ENCODE results near the gene CHST9.
"Not testable (repeated sequence)": the region's sequence is repeated elsewhere in the genome, so short reads cannot be mapped to it uniquely, and the experiment has no call there.

CHST9 gene

DNA sequence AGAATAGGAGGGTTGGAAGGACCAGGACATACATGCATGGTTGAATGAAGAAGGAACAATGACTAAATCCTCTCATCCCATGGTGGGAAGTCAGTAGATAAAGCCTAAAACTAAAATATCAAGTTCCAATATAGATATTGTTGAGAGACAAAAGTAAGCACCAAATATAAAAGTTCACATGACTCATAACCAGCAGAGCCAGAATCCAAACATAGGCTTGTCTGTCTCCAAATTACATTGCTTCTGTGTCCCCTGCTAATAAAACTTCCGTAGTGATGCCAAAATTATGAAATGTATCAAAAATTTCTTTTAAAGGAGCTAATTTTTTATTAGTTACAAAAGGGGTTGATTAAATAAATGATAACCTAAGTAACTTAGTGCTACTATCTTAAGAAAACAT, 19.7 kb downstream of the CHST9 start:
- no peak for DNase-seq

DNA sequence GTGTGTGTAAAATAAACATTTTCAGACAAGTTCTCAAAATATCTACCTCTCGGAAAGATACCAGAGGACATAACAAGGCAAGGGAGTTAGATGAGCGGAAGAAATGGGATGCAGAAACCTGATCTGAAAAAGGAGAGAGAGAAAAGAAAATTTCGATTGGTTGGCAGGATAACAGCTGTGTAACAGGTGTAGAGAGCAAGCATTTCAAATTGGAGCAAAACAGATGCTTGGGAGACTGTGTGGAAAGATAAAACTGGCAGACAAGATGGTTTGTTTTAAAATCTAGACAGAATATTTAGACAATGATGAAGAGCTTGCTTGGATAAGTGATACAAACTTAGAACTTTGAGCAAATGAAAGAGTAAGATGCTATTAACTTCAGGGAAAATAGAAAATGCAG, 20.2 kb downstream of the CHST9 start:
- no peak for DNase-seq

DNA sequence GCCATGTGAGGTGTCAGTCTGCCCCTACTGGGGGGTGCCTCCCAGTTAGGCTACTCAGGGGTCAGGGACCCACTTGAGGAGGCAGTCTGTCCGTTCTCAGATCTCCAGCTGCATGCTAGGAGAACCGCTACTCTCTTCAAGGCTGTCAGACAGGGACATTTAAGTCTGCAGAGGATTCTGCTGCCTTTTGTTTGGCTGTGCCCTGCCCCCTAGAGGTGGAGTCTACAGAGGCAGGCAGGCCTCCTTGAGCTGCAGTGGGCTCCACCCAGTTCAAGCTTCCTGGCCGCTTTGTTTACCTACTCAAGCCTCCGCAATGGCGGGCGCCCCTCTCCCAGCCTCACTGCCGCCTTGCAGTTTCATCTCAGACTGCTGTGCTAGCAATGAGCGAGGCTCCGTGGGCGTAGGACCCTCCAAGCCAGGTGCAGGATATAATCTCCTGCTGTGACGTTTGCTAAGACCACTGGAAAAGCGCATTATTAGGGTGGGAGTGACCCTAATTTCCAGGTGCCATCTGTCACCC, 21.9 kb downstream of the CHST9 start:
- not testable (repeated sequence) for DNase-seq

DNA sequence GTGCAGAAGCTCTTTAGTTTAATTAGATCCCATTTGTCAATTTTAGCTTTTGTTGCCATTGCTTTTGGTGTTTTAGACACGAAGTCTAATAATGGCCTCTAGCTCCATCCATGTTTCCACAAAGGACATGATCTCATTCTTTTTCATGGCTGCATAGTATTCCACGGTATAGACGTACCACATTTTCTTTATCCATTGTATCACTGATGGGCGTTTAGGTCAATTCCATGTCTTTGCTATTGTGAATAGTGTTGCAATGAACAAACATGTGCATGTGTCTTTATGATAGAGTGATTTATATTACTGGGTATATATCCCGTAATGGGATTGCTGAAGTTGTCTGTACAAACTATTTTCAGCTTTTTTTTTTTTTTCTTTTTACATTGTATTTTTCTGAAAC, 35.9 kb downstream of the CHST9 start:
- DNase-seq = not testable (repeated sequence)

DNA sequence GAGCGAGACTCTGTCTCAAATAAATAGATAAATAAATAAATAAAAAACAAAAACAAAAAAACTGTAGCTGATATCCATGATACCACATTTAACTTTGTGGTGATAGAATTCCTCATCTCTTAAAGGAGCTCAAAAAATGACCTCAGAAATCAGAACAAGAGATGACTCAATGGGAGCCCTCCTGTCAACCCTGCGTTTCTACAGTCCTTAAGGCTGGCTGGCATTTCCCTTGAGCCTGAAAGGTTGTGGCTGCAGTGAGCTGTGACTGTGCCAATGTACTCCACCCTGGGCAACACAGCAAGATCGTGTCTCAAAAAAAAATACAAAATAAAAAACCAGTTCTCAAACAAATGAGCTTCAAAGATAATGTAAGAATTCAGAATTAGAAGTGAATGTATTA, 40.4 kb downstream of the CHST9 start:
- DNase-seq = no peak

DNA sequence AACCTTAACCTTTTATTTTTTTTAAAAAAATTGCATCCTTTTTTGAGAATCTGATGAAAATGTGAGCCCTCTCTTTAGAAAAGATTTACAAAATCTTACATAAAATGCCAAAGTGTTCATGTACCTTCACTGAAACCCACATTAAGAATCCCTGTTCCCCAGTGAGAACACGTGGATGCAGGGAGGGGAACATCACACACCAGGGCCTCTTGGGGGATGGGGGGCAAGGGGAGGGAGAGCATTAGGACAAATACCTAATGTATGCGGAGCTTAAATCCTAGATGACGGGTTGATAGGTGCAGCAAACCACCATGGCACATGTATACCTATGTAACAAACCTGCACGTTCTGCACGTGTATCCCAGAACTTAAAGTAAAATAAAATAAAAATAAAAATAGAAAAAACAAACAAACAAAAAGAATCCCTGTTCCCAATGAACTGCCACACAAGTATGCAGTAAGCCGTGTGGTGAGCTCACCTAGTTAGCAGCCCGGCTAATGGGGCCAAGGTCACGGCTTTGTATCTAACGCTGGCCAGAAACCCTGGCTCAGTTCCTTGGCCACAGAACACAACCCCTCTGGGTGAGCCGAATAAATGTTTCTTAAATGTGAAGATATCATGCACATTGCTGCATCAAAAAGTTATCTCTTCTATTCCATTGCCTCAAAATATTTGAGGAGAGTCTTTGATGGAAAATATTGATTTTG, 41.4 kb downstream of the CHST9 start:
- no peak for DNase-seq

DNA sequence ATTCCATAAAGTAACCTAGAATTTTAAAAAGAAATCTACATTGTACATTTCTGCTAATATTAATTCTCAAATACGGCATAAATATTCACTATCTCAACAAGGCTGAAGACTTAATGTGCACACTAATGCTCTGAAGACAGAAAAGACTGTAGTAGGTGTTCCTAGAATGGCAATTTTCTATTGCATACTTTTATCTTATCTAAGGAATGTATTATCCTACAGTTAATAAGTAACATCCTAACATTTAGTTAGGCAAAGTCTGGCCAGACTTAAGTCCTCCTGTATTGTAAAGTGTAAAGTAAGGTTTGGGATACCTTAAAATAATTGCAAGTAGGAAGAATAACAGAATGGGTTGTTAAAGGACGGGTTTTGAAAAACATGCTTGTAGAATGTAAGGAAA, 42.2 kb downstream of the CHST9 start:
- no peak for DNase-seq

DNA sequence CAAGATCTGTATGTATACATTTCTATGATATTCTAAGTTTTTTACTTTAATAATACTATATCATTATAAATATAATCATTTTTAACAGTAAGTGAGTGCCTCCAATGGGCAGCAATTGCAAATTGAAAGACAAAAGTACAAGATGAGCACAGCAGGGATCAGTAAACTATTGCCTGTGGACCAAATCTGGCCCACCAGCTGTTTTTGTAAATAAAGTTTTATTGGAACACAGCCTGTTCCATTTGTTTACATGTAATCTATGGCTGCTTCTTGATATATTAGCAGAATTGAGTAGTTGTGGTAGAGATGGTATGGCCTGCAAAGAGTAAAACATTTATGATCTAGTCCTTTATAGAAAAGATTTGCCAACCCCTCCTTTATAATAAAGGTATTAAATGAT, 43.2 kb downstream of the CHST9 start:
- no peak for DNase-seq

DNA sequence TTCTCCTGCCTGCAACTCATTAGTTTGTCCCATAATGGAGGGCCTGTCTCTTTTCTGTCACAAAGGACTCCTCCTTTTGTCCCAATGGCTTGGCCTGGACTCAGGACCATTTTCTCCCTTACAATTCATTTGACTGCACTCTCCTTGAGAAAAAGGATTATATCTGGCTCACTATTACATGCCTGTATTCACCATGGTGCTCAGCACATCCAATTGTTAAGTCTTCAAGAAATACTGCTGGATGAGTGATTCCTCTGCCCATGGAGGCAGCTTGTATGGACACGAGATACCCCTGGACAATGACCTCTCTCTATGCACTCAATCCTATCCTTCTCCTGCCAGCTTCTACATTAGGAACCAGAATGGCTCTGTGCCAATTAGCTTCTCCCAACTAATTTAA, 47.0 kb downstream of the CHST9 start:
- DNase-seq = no peak

DNA sequence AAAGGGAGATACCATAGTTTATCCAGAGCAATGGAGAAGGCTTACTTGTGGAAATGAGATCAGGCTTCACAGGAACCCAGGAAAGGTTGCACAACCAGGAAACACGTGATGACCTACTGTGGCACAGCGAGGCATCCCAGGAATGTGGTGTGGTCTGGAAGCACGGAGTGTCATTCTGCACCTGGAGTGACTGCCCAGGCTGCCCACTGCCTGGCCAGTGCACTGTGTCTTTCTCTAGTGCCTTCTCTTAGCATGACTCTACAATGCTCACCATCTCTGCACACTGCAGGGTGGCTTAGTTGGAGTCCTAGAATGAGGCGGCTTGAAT, 48.9 kb downstream of the CHST9 start:
- no peak for DNase-seq

DNA sequence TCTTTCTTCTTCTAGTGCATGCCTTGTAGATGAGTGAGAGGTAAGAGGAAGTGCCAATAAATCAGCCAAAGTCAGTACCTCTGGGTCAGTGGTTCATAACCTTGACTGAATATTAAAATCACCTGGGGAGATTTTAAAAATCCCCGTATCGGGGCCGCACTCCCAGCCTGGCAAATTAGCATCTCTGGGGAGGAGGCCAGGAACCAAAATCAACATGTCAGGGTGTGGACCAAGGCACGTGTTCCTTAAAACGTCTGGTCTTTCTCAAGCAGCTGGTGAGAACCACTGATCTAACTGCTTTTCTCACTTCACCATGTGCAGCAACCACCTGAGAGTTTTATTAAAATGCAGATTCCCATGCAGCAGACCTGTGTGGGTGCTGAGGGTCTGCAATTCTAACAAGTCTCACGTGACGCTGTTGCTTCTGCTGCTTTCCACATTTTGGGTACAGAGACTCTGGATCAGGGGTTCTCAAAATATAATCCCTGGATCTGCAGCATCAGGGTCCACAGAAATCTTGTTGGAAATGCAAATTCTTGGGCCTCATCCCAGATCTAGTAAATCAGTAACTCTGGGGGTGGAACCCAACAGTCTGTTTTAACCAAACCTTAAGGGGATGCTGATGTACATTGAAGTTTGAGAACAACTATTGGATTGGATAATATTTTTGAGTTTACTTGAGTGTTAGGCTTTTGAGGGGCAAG, 49.5 kb downstream of the CHST9 start:
- no peak for DNase-seq

DNA sequence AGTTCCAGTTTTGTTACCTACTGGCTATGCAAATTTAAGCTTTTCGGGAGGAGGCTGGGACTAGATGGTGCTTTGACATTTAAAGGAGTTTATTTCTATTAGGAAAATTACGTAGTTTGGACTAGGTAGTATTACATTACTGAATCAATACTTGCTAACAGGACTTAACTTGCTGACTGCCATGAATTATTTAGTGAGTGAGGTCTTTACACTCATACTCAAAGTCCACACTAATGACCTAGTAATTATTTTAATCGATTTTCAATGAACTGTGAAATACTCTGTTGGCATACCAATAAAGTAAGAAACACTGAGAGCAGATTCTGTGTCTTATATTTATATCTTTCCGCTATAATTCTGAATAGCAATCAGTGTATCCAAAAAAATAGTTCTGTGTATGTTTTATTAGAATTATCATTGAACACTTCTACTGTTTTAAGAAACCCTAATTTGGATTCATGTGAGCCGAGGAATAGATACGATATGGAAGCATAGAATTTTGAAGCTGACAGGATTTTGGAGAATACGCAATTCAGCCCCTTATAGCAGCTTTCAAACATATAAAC, 55.0 kb downstream of the CHST9 start:
- DNase-seq = no peak

DNA sequence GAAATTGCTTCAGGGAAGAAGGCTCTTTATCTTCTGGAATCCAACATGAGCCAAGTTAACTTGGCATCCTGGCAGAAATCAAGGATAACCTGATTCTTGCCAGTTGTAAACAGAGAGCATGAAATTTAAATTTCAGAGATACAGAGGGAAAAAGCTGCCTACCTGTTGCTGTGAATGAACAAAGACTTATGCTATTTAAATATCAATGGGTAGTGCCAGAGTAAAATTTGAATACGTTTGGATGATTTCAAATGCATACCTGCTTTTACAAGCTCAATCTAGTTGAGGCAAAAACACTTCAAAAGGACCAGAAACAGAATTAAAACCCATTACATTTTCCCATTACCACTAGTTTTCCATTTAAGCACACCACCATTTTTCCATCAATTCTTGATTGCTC, 60.9 kb downstream of the CHST9 start:
- DNase-seq = no peak

DNA sequence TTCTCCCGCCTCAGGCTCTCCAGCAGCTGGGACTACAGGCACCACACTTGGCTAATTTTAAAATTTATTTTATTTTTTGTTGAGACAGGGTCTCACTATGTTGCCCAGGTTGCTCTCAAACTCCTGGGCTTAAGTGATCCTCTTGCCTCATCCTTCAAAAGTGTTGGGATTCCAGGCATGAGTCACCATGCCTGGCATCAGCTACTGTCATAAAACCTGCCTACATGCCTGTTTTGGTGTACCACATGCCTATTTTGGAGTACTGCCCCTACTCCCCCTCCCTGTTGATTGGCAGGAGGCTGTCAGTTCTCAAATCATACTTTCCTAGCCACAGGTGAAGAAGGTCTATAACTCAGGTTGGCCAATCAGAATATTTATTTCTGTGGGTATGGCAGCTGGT, 64.0 kb downstream of the CHST9 start:
- no peak for DNase-seq

DNA sequence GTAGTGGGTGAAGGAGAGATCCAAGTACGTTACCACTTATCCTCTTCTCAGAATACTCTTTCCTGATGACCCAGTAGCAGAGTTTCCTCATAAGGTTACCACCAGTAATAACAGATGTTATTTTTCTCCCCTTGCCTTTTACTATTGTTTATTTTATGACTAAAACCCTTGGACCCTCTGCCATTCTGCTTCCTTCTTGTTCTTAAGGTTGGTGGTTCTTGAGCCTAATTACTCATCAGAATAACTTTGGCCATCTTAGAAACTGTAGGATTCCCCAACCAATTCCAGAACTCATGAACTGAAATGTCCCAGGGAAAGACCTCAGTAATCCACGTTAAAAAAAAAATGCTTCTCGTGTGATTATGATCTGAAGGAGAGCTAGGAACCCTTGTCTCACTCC, 64.9 kb downstream of the CHST9 start:
- no peak for DNase-seq

DNA sequence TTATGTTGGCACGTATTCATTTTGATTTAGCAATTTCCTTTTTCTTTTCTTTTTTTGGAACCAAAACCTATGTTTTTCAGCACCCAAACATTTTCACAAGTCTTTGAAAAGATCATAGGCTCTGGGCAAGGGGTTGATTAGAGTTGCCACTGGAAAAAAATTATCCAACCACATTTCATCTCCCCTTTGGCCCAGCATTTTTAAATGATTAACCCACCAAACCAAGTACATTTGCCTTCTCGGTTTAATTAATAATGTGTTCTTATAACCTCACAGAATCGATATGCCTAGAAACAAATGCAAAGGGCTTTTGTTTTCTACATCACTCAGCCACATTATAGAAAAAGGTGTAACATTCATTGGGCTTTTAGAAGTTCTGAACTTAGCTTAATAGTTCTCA, 66.1 kb downstream of the CHST9 start:
- no peak for DNase-seq

DNA sequence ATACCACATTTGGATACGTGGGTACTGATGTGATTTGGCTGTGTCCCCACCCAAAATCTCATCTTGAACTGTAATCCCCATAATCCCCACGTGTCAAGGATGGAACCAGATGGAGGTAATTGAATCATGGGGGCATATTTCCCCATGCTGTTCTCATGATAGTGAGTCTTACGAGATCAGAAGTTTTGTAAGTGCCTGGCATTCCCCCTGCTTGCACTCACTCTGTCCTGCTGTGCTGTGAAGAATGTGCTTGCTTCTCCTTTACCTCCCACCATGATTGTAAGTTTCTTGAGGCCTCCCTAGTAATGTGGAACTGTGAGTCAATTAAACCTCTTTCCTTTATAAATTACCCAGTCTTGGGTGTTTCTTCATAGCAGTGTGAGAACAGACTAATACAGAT, 70.3 kb downstream of the CHST9 start:
- no peak for DNase-seq

DNA sequence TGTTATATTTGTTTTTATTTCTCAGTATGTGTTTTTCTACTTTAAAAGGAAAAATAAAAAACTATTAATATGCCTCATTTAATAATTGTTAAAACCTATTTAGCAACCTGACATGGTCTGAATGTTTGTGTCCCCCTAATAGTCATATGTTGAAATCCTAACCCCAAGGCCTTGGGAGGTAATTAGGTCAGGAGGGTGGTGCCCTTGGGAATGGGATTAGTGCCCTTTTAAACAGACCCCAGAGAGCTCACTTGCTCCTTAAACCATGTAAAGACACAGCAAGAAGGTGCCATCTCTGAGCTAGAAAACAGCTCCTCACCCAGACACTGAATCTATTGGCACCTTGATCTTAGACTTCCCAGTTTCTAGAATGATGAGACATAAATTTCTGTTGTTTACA, 71.8 kb downstream of the CHST9 start:
- no peak for DNase-seq

DNA sequence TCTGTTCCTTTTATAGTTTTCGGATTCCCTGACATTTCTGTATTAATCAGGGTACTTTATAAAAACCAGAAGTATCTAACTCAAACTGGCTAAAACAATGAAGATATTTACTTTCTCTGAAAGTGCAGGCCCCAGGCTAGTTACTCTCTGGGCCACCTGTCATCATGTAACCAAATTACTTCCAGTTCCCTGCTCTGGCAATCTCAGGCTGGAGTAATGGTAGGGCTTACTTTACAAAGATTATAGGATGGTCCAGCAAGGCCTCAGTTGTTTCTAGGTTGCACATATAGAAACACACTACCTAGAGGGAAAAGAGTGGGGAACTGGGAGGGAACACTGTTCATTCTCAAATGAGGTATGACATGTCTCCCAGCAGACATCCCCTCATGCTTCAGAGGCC, 74.8 kb downstream of the CHST9 start:
- DNase-seq = no peak

DNA sequence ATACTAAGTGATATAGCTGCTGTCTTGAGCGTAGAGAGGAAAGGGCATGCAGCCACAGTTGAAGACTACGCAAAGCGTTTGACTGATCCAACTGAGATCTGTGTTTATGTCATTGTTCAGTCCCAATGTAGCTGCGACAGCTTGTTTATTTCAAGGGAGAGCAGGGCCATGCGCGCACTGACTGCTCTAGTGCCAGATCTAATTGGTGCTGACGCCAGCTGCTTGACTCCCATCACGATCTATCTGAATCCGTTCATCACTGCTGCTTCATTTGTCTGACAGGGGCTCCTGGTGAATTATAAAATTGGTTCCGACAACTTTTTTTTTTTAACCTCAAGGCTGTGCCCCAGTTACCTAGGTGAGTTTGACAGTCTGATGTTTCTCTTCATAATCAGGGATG, 75.7 kb downstream of the CHST9 start:
- no peak for DNase-seq

DNA sequence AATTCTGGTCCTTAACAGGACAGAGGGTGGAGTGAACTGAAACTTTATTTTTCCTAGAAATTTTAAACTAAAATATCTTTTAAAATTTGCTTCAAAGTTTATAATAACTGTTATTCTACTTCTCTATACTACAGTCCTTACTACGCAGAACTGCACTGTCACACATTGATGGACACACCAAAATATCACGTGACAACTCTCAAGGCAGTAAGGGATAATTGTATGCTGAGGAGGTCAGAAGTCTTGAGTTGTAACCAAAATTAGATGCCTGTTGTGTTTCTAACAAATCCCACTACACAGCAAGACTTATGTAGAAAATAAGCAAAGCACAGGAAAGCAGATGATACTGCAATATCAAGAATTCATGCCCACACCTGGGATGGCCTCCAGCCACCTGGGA, 76.3 kb downstream of the CHST9 start:
- no peak for DNase-seq

DNA sequence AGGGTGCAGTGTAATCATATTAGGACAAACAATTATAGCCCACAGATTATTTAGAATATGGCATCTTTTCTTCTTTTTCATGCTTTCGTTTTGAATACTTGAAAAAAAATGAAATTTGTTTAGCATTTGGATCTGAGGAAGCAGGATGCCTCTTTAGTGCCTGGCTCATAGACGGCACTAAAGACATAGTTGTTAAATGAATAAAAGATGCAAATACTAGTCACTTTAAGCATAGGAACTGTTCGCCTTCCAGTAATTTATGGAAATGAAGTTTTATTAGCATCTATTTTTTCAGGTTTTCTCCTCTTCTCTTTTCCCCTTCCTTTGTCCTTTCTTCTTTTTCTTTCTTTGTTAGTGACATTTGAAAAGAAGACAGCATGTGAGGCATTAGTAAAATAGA, 80.4 kb downstream of the CHST9 start:
- no peak for DNase-seq

DNA sequence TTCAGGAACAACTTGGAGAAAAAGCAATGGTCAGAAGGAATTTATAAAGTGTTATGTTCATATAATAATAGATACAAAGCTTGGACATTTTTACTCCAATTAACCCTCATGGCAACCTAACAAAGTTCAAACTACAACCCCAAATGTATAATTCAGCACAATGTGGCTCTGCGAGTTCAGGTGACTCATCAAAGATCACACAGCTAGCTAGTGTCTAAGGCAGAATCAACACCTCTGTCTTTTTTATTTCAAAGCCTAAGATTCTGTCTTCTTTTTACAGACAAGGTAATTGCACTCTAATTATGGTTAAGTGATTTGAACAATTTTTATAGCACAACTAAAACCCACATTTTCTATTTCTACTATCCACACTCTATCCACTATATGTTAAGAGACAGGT, 90.5 kb downstream of the CHST9 start:
- DNase-seq = no peak

DNA sequence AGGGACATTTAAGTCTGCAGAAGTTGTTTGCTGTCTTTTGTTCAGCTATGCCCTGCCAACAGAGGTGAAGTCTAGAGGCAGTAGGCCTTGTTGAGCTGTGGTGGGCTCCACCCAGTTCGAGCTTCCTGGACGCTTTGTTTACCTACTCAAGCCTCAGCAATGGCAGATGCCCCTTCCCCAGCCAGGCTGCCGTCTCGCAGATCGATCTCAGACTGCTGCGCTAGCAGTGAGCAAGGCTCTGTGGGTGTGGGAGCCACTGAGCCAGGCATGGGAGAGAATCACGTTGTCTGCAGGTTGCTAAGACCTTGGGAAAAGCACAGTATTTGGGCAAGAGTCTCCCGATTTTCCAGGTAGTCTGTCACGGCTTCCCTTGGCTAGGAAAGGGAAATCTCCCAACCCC, 91.8 kb downstream of the CHST9 start:
- not testable (repeated sequence) for DNase-seq

DNA sequence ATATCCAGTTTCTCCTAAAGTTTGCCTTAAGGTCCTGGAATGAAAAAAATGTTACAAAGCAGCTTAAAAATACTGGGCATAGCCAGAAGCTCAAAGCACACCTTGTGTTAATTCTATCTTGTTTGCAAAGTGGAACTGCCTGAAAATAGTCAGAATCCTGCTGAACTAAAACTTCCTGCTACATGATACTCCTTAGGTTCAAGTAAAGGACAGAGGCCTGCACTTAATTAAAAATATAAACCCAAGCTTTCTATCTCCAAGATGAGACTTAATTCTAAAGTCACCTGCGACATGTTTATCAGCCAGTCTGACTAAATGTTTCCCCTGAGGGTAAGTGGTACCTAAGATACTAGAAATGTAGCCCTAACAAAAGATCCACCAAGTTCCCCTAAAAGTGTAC, 103.4 kb downstream of the CHST9 start:
- DNase-seq = no peak

All from bone marrow (tissue), 2 donors.